Neutrophil (primary cell): ENCODE results near the gene RAD51B.

Source experiments
- H3K27ac ChIP-seq: fragments of 200-600 bp; sonication (generic); 2 replicates; pipeline ENCODE4 v1.5.1; 2016; ENCODE audit warnings: mild to moderate bottlenecking, moderate library complexity
- H3K27me3 ChIP-seq: fragments of 200-600 bp; sonication (generic); 2 replicates; pipeline ENCODE4 v1.6.0; 2016; ENCODE audit warnings: mild to moderate bottlenecking
- H3K36me3 ChIP-seq: fragments of 200-600 bp; sonication (generic); 2 replicates; pipeline ENCODE4 v1.5.1; 2017
- H3K4me1 ChIP-seq, 2 experiments: fragments of 200-600 bp in 1 of 2; sonication (generic) in 1 of 2; 1 replicate in 1 of 2; 2 replicates in 1 of 2; pipeline versions ENCODE4 v1.5.1 to v1.6.1; 2013 to 2016; ENCODE audit warnings: low read depth in 1 of 2, low read length in 1 of 2, mild to moderate bottlenecking in 1 of 2, moderate library complexity in 1 of 2; ENCODE audit not compliant: control insufficient read depth in 1 of 2, insufficient read depth in 1 of 2
- H3K4me3 ChIP-seq, 2 experiments: fragments of 200-600 bp in 1 of 2; sonication (generic) in 1 of 2; 1 replicate in 1 of 2; 2 replicates in 1 of 2; pipeline ENCODE4 v1.5.1; 2013 to 2016; ENCODE audit warnings: low read depth in 1 of 2, low read length in 1 of 2, mild to moderate bottlenecking in 1 of 2, moderate library complexity in 1 of 2
- H3K9me3 ChIP-seq: fragments of 200-600 bp; sonication (generic); 2 replicates; pipeline ENCODE4 v1.5.1; 2016
- TF ChIP-seq, protein P1 (sequence below): fragments of 200-600 bp; sonication (generic); IDR thresholded peaks from 2 replicates; pipeline ENCODE4 v1.5.1; 2016; ENCODE audit warnings: antibody characterized with exemption

The RAD51B gene

DNA sequence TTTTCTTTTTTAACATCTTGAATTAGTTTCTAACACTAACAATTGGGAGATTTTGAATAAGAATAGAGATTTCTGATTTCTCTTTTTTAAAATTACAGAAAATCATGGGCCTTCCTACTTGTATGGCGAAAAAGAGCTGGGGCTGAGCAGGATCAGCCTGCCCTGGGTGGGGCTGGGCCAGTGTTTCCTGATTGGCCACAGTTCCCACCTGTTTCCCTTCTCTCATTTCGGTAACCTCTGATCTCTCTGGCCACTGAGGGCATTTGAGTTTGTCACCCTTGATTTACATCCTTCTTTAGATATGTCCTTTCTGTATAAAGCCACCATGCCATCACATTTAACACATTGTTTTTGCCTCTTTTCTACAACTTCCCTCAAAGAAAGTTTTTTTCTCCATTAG, 719.1 kb downstream of the RAD51B start:
- Histone ChIP-seq H3K9me3 (no peaks in the 10 kb centered on the region), H3K36me3 (no peaks in the 10 kb centered on the region), H3K4me3 (no peak overlapping the region), H3K27ac (no peak overlapping the region), H3K27me3 (no peaks in the 10 kb centered on the region), H3K4me1 (no peaks in the 10 kb centered on the region)
- TF ChIP-seq, protein P1, sequence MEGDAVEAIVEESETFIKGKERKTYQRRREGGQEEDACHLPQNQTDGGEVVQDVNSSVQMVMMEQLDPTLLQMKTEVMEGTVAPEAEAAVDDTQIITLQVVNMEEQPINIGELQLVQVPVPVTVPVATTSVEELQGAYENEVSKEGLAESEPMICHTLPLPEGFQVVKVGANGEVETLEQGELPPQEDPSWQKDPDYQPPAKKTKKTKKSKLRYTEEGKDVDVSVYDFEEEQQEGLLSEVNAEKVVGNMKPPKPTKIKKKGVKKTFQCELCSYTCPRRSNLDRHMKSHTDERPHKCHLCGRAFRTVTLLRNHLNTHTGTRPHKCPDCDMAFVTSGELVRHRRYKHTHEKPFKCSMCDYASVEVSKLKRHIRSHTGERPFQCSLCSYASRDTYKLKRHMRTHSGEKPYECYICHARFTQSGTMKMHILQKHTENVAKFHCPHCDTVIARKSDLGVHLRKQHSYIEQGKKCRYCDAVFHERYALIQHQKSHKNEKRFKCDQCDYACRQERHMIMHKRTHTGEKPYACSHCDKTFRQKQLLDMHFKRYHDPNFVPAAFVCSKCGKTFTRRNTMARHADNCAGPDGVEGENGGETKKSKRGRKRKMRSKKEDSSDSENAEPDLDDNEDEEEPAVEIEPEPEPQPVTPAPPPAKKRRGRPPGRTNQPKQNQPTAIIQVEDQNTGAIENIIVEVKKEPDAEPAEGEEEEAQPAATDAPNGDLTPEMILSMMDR: no peak

DNA sequence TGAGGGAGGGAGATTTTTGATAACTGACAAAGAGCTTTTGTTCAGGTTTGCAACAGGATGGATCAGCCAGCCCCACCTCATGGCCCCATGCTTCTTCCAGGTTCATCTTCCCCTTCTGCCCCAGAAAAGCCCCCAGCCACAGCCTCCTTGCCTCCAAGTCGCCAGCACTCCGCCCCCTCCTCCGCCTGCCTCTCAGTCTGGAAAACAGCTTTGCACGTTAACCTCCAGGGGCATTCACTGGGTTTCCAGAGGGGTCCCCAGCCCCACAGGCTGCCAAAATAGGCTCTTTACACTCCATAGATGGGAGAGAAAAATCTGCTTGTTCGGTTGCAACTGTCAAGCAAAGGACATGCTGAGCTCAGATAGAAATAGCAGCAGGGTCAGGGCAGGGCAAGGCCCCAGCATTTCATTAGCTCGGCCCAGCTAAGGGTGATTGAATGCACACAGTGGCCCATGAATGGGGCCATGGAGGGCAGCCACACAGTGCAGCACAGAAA, 719.7 kb downstream of the RAD51B start:
- Histone ChIP-seq H3K27me3 (no peaks in the 10 kb centered on the region), H3K27ac (no peak overlapping the region), H3K4me1 (no peaks in the 10 kb centered on the region)

GRCh38 chr14:68539789-68540188, 720.2 kb downstream of the RAD51B start:
- TF ChIP-seq, protein P1: no peak
- no peaks in the 10 kb centered on the region for H3K27me3 ChIP-seq
- no peak overlapping the region for H3K27ac ChIP-seq
- no peaks in the 10 kb centered on the region for H3K4me1 ChIP-seq
- no peaks in the 10 kb centered on the region for H3K36me3 ChIP-seq
- H3K9me3 ChIP-seq: no peaks in the 10 kb centered on the region
- H3K4me3 ChIP-seq: no peak overlapping the region

More for the DNA sequence above, 719.7 kb downstream of the RAD51B start:
- Histone ChIP-seq H3K4me3 (no peak overlapping the region), H3K36me3 (no peaks in the 10 kb centered on the region), H3K9me3 (no peaks in the 10 kb centered on the region)
- TF ChIP-seq, protein P1: no peak

GRCh38 chr14:68541178-68541896, 721.8 kb downstream of the RAD51B start:
- H3K9me3 ChIP-seq: no peaks in the 10 kb centered on the region
- TF ChIP-seq, protein P1: no peak
- H3K4me3 ChIP-seq: no peak overlapping the region
- no peaks in the 10 kb centered on the region for H3K36me3 ChIP-seq
- no peaks in the 10 kb centered on the region for H3K4me1 ChIP-seq
- no peaks in the 10 kb centered on the region for H3K27me3 ChIP-seq
- no peak overlapping the region for H3K27ac ChIP-seq

DNA sequence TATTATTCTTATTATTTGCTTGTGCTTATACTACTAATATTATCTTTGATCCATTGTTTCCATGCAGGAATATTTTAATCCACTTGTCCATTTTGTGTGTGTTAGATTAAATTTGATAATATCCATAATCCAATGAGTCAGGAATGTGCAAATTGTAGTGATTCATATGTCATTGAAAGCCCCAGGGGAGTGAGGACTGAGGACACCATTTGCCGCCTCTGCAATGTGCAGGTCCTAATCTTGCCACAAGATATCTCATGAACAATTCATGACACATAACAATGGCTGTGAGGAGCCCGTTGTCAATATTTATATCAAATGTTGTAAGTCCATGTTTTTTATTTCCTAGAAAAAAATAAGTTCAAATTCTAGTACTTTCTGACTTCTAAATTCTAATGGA, 722.8 kb downstream of the RAD51B start:
- Histone ChIP-seq H3K27me3 (no peaks in the 10 kb centered on the region), H3K9me3 (no peaks in the 10 kb centered on the region), H3K27ac (no peak overlapping the region), H3K4me3 (no peak overlapping the region), H3K4me1 (no peaks in the 10 kb centered on the region), H3K36me3 (no peaks in the 10 kb centered on the region)
- TF ChIP-seq, protein P1: no peak
